PFSK-1 (cell line): ENCODE measurements around the gene AP3B1.

ENCODE experiments used
- FOXP2 ChIP-seq: optimal IDR thresholded peaks from 2 replicates; pipeline ENCODE3; 2011; ENCODE audit warnings: borderline replicate concordance, control low read depth, inconsistent platforms; ENCODE audit not compliant: insufficient read depth; ENCODE audit errors: extremely low read length, extremely low read depth
- POLR2AphosphoS5 ChIP-seq: IDR thresholded peaks from 2 replicates; pipeline ENCODE4 v1.6.1; 2012; ENCODE audit warnings: low read depth, mild to moderate bottlenecking, control low read depth, low read length, moderate library complexity
- REST ChIP-seq, 2 experiments: IDR thresholded peaks; 2 replicates each; pipeline versions ENCODE4 v1.6.1 to v1.8.0; 2011 to 2012; ENCODE audit warnings: low read depth in 2 of 2, low read length in 2 of 2, control low read depth in 1 of 2, inconsistent platforms in 1 of 2, mild to moderate bottlenecking in 1 of 2, moderate library complexity in 1 of 2; ENCODE audit not compliant: insufficient read depth in 1 of 2
- SIN3A ChIP-seq: IDR thresholded peaks from 2 replicates; pipeline ENCODE4 v1.6.1; 2012; ENCODE audit warnings: mild to moderate bottlenecking, low read length, moderate library complexity, borderline replicate concordance; ENCODE audit not compliant: insufficient read depth
- TAF1 ChIP-seq: IDR thresholded peaks from 2 replicates; pipeline ENCODE4 v1.6.1; 2012; ENCODE audit warnings: low read length, control low read depth, borderline replicate concordance; ENCODE audit not compliant: insufficient read depth

The AP3B1 gene

GRCh38 chr5:78308703-78309102 lies 14.2 kb upstream of the AP3B1 start:
- TF ChIP-seq POLR2AphosphoS5 (no peak), REST (IDR thresholded peaks at IDR 0.05; ENCODE audit: insufficient read depth in 1 of 2, low read depth in 2 of 2, low read length in 2 of 2) (no peak), TAF1 (no peak), SIN3A (no peak), FOXP2 (no peak)

- no peak for TF ChIP-seq REST (IDR thresholded peaks at IDR 0.05; ENCODE audit: insufficient read depth in 1 of 2, low read depth in 2 of 2, low read length in 2 of 2)
- no peak for TF ChIP-seq SIN3A
- TF ChIP-seq POLR2AphosphoS5: no peak
- no peak for TF ChIP-seq FOXP2
- no peak for TF ChIP-seq TAF1
Observed at GRCh38 chr5:78300464-78301045, 6.1 kb upstream of the AP3B1 start.

GRCh38 chr5:78295035-78295961 lies 800 bp upstream of the AP3B1 start:
- no peak for TF ChIP-seq TAF1
- TF ChIP-seq SIN3A: no peak; the same call in 1 of the 2 replicates
- no peak for TF ChIP-seq POLR2AphosphoS5
- no peak for TF ChIP-seq FOXP2
- TF ChIP-seq REST (IDR thresholded peaks at IDR 0.05; ENCODE audit: insufficient read depth in 1 of 2, low read depth in 2 of 2, low read length in 2 of 2): no peak

- TF ChIP-seq REST (IDR thresholded peaks at IDR 0.05; ENCODE audit: insufficient read depth in 1 of 2, low read depth in 2 of 2, low read length in 2 of 2) (no peak), FOXP2 (no peak), TAF1 (no peak), SIN3A (no peak), POLR2AphosphoS5 (no peak)
Observed at GRCh38 chr5:78293851-78294247, 649 bp downstream of the AP3B1 start.

- TF ChIP-seq FOXP2 (no peak), POLR2AphosphoS5 (no peak), REST (IDR thresholded peaks at IDR 0.05; ENCODE audit: insufficient read depth in 1 of 2, low read depth in 2 of 2, low read length in 2 of 2) (no peak), TAF1 (no peak), SIN3A (no peak)
Observed at GRCh38 chr5:78291687-78292086, 2.8 kb downstream of the AP3B1 start.
